Measurements from ENCODE around the gene KDF1. TPM values are rescaled to one million over a fixed set of nuclear protein-coding genes. Genes with fewer than 3 reads are reported as not detected.
"Not testable (repeated sequence)": the region's sequence is repeated elsewhere in the genome, so short reads cannot be mapped to it uniquely, and the experiment has no call there.

The KDF1 gene
- total RNA-seq, 1 donor from 2014 or later = 20.8 TPM

GRCh38 chr1:26994020-26994786, 33.9 kb upstream of the KDF1 start:
- no peak for DNase-seq (ENCODE audit: low spot score)

- DNase-seq (ENCODE audit: low spot score) = peak; percentile 85
These were observed 33.2 kb upstream of the KDF1 start, which contains the start of gene TRNP1 for GRCh38 chr1:26993237-26994019. TRNP1 (plus strand) TSS chr1:26993692; CDS start chr1:26993787, 95 bp downstream.

GRCh38 chr1:26991310-26992116, 31.2 kb upstream of the KDF1 start:
- no peak for DNase-seq (ENCODE audit: low spot score)

- DNase-seq (ENCODE audit: low spot score) = not testable (repeated sequence)
These were observed 29.3 kb upstream of the KDF1 start for GRCh38 chr1:26989403-26990109.

- DNase-seq (ENCODE audit: low spot score) = peak; percentile 87
These were observed 26.4 kb upstream of the KDF1 start for GRCh38 chr1:26986658-26987057.

GRCh38 chr1:26984291-26984690, 24.0 kb upstream of the KDF1 start:
- no peak for DNase-seq (ENCODE audit: low spot score)

GRCh38 chr1:26983863-26984262, 23.6 kb upstream of the KDF1 start:
- DNase-seq (ENCODE audit: low spot score) = no peak

- no peak for DNase-seq (ENCODE audit: low spot score)
These were observed 21.0 kb upstream of the KDF1 start for GRCh38 chr1:26981146-26981846.

- no peak for DNase-seq (ENCODE audit: low spot score)
These were observed 18.6 kb upstream of the KDF1 start for GRCh38 chr1:26978901-26979300.

GRCh38 chr1:26976621-26977510, 16.6 kb upstream of the KDF1 start:
- DNase-seq (ENCODE audit: low spot score) = no peak

GRCh38 chr1:26972821-26973220, 12.6 kb upstream of the KDF1 start:
- no peak for DNase-seq (ENCODE audit: low spot score)

- DNase-seq (ENCODE audit: low spot score) = no peak
These were observed 12.1 kb upstream of the KDF1 start for GRCh38 chr1:26972390-26972789.

- no peak for DNase-seq (ENCODE audit: low spot score)
These were observed 11.3 kb upstream of the KDF1 start for GRCh38 chr1:26971590-26971989.

- DNase-seq (ENCODE audit: low spot score) = no peak
These were observed 10.5 kb upstream of the KDF1 start for GRCh38 chr1:26970810-26971209.

GRCh38 chr1:26965628-26966027, 5.4 kb upstream of the KDF1 start:
- DNase-seq (ENCODE audit: low spot score) = no peak

GRCh38 chr1:26965213-26965612, 4.9 kb upstream of the KDF1 start:
- DNase-seq (ENCODE audit: low spot score) = no peak

- DNase-seq (ENCODE audit: low spot score) = no peak
These were observed 1.6 kb upstream of the KDF1 start for GRCh38 chr1:26961826-26962225.

- no peak for DNase-seq (ENCODE audit: low spot score)
These were observed 328 bp upstream of the KDF1 start for GRCh38 chr1:26960625-26960966.

- DNase-seq (ENCODE audit: low spot score) = no peak
These were observed 998 bp downstream of the KDF1 start for GRCh38 chr1:26959270-26959669.

- no peak for DNase-seq (ENCODE audit: low spot score)
These were observed 3.0 kb downstream of the KDF1 start for GRCh38 chr1:26957306-26957705.
